GM13977 (cell line): ENCODE measurements around the gene SUSD1.
"Not testable (repeated sequence)": the region's sequence is repeated elsewhere in the genome, so short reads cannot be mapped to it uniquely, and the experiment has no call there.

Source experiments
- DNase-seq: peaks from one replicate; pipeline ENCODE4 v3.0.0; 2012; ENCODE audit warnings: low spot score
- in situ Hi-C: fragments of 300-500 bp; cut with MboI; formaldehyde crosslinking; loops from one replicate; pipeline ENCODE4 v1.12.0; 2022; ENCODE audit warnings: low sequenced_read_pairs, low pct_unique_long_range_greater_than_20kb, mixed read lengths, inconsistent platforms; ENCODE audit not compliant: unreplicated experiment
- TF ChIP-seq, protein P1 (sequence below): IDR thresholded peaks from 2 replicates; pipeline ENCODE4 v1.5.1; 2012; ENCODE audit warnings: mild to moderate bottlenecking, control low read depth; ENCODE audit not compliant: insufficient read depth; ENCODE audit errors: extremely low read depth, missing control alignments

The SUSD1 gene

DNA sequence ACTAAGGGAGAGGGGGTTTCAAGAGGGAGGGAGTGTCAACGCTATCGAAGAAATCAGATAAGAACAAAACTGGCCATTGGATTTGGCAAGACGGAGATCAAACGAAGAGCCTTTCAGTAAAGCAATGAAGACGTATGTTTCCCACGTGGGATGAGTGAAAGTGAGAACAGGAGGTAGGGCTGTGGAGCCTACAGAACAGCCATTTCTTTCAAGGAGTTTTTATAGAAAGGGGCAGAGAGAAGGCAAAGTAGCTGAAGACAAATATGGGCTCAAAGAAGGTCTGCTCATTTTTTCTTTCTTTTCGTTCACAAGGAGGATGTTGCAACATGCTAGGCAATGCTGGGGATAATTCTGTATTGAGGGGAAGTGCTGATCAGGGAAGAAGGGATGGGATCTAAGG is 98.3 kb downstream of the SUSD1 start:
- peak; percentile 36 for DNase-seq
- TF ChIP-seq, protein P1, sequence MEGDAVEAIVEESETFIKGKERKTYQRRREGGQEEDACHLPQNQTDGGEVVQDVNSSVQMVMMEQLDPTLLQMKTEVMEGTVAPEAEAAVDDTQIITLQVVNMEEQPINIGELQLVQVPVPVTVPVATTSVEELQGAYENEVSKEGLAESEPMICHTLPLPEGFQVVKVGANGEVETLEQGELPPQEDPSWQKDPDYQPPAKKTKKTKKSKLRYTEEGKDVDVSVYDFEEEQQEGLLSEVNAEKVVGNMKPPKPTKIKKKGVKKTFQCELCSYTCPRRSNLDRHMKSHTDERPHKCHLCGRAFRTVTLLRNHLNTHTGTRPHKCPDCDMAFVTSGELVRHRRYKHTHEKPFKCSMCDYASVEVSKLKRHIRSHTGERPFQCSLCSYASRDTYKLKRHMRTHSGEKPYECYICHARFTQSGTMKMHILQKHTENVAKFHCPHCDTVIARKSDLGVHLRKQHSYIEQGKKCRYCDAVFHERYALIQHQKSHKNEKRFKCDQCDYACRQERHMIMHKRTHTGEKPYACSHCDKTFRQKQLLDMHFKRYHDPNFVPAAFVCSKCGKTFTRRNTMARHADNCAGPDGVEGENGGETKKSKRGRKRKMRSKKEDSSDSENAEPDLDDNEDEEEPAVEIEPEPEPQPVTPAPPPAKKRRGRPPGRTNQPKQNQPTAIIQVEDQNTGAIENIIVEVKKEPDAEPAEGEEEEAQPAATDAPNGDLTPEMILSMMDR, result no peak
- in situ Hi-C loops, result loop anchor here (25.0 kb wide), 1 partner anchor 710 kb away; no protein-coding TSS in a partner anchor

- no peak for DNase-seq
- TF ChIP-seq, protein P1, result no peak
- in situ Hi-C loops, result loop anchor here (25.0 kb wide), 1 partner anchor 712 kb away; no protein-coding TSS in a partner anchor
Measured at GRCh38 chr9:112075009-112075378, 100.1 kb downstream of the SUSD1 start.

DNA sequence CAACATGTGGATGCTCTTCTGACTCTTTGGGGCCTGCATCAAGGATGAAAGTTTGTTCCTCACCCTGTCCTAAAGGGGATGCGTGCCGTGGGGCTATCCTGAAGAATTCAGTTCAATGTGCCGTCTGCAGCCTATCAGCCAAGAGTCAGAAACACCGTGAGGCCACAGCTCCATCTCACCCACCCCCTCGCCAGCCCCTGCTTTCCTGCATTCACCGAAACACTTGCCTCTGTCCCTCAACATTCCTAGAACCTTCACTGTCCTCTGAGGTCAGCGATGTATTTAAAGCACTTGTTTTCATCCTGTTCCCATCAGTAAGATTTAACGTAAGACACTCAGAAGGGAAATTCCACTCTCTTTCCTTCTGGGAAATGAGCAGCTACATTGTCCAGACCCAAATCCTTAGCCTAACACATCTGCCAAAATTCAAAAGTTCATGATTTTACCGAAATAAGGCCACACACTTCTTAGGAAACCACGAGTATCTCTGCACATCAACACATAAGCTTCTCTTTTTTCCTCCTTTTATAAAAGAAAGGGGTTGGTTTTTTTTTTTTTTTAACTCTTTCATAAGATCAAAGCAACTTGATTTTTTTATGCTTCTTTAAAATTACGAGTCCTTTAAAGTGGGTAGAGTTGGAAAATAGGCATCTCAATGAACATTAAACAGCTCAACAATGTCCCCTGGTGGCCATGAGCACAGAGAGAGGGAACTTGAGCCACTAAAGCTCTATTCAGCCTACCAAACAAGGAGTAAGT is 100.7 kb downstream of the SUSD1 start:
- no peak for DNase-seq
- TF ChIP-seq, protein P1, result peak; percentile 87
- in situ Hi-C loops, result loop anchor here (25.0 kb wide), 1 partner anchor 713 kb away; no protein-coding TSS in a partner anchor

GRCh38 chr9:112073639-112074173 is 101.4 kb downstream of the SUSD1 start:
- in situ Hi-C loops, DNase-seq: not testable (repeated sequence)

DNA sequence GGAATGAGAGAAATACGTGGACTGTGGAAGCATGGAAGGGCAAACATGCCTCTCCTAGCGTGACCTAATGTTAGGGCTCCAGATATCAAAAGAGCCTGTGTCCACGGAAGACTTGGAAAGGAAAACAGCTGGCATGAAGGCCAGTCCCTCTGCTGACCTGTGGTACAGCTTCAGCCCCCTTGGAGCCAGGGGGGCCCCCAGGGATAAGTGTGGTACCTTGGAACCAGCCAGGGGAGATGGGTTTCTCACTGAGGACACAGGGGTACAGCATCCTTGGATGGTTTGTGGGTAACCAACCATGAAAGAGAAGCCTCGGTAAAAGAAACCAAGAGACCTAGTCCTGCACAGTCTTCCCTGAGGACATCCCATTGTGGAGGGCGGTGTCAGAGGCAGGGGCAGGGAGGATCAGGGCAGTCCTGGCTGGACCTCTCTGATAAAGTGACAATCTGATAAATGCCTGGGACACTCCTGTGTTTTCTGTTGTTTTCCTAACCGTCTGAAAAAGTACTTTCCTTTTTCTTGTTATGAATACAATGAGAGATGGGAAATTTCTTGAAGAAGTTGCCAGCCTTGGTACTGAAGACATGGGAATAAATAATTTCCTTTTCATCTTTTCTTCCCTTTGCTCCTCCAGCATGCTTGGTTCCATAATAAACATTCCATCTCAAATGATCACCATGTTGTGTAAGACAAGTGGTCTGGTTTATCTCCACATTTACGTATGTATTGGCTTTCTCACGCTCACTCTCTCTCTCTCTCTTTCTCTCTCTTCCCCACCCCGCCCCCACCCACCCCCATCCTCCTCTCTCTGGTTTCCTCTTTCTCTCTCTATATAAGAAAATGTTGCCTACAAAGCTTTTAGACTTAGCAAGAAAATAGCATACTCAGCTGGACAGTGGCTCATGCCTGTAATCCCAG is 102.1 kb downstream of the SUSD1 start:
- in situ Hi-C loops, result no loop called here
- TF ChIP-seq, protein P1, result no peak
- no peak for DNase-seq

DNA sequence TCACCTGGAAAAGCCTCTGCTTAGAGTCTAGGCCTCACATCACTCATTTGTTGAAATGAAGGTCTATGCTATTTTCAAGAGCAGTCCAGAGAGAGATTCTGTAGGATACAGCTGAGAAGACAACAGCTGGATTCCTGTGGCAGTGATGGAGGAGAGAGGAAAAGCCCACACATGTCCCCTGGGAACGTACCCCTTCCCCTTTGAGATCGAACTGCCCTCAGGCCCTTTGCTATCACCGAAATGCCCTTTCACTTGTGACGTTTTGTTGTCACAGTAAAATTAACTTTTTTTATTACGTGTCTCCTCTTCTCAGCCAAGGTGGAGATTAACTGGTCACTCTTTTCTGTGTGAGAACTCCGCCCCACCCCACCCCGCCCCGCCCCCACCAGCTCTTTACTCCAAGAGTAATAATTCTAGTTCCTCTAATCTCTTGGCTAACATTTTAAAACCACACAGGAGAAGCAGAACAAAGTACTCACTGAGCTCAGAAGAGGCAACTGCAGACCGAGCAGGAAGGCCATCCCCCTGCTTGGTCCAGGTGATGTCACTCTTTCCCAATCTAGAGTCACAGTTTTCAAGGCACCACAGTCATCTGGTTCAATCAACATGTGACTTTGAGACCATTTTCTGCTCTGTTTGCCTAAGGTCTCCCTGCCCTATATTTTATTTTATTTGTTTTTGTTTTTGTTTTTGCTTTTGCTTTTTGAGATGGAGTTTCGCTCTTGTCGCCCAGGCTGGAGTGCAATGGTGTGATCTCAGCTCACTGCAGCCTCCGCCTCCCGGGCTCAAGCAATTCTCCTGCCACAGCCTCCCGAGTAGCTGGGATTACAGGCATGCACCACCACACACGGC is 105.6 kb downstream of the SUSD1 start:
- in situ Hi-C loops, result no loop called here
- TF ChIP-seq, protein P1, result no peak
- DNase-seq, result no peak
